ENCODE data around the gene FKBP15. TPM values are rescaled to one million over a fixed set of nuclear protein-coding genes. Genes with fewer than 3 reads are reported as not detected.

FKBP15 gene
- total and polyA plus RNA-seq, 2 donors (not counting 3 experiments of a cell fraction or from before 2014, with no cell fraction given): 16.8 to 26.8 TPM

DNA sequence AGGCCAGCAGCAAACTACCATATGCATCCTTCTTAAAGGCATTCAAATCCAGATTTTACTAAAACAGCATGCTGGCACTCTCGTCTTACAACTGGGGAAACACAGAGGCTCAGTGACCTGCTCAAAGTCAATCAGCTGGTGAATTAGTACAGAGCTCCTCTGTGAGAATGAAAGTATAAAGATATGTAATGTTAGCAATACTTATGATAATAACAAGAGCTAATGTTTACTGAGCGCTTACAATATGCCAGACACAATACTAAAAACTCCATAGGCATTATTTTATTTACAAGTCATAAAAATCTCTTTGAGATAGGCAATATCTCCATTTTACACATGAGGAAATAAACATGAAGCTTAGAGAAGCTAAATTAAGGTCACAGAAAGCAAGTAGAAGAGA is 28.6 kb downstream of the FKBP15 start:
- Histone ChIP-seq H4K20me1 (replicated peaks; ENCODE audit: control insufficient read depth, extremely low read depth, insufficient read depth, low read length) (no peaks in the 10 kb centered on the region), H3K4me1 (ENCODE audit: control insufficient read depth, extremely low read depth, insufficient read depth, low read length) (peaks cover 17% of the 10 kb centered on the region), H3K4me2 (ENCODE audit: insufficient read depth, low read length) (no peak overlapping the region), H3K4me3 (replicated peaks in 1 of 3; ENCODE audit: insufficient read depth in 1 of 3, low read depth in 1 of 3, low read length in 3 of 3) (no peak overlapping the region), H2AFZ (ENCODE audit: low read depth, low read length) (no peak overlapping the region), H3K27me3 (ENCODE audit: control insufficient read depth in 2 of 2, insufficient read depth in 2 of 2, low read length in 2 of 2) (no peaks in the 10 kb centered on the region), H3K9me3 (replicated peaks; ENCODE audit: control insufficient read depth, insufficient read depth, low read length) (no peaks in the 10 kb centered on the region), H3K9me1 (replicated peaks; ENCODE audit: control insufficient read depth, extremely low read depth, insufficient read depth, low read length) (no peaks in the 10 kb centered on the region), H3K9ac (replicated peaks; ENCODE audit: extremely low read depth, insufficient read depth, low read length) (no peak overlapping the region), H3K36me3 (ENCODE audit: control insufficient read depth in 2 of 2, extremely low read depth in 1 of 2, insufficient read depth in 2 of 2, low read length in 2 of 2) (peaks cover 5 to 9% of the 10 kb centered on the region in 2 experiments), H3K79me2 (ENCODE audit: control insufficient read depth, insufficient read depth, low read length) (no peaks in the 10 kb centered on the region), H3K27ac (ENCODE audit: insufficient read depth, low read depth, low read length) (no peak overlapping the region)
- ChIA-PET CTCF (no interaction called here), POLR2A (no interaction called here)
- DNase-seq (ENCODE audit: low read depth, low spot score): no peak
- FAIRE-seq: no peak
- BruUV-seq (replicated peaks): no TSS peak
- dilution Hi-C loops (cut with MboI; ENCODE audit: extremely low pct_ligation_motif_present, low sequenced_read_pairs): no loop called here
- intact Hi-C loops (cut with micrococcal nuclease): no loop called here
- TF ChIP-seq POLR2A (IDR thresholded peaks at IDR 0.05; ENCODE audit: low read depth, low read length) (no peak), MAX (IDR thresholded peaks at IDR 0.05; ENCODE audit: insufficient read depth, insufficient read length) (no peak), EZH2 (IDR thresholded peaks at IDR 0.05; ENCODE audit: borderline replicate concordance, low read depth, low read length, severe bottlenecking) (no peak), GATA2 (IDR thresholded peaks at IDR 0.05; ENCODE audit: insufficient read depth, insufficient read length, low read depth, low read length) (no peak), FOS (IDR thresholded peaks at IDR 0.05; ENCODE audit: borderline replicate concordance, insufficient read depth, low read length) (no peak), JUN (IDR thresholded peaks at IDR 0.05; ENCODE audit: borderline replicate concordance, insufficient read depth, insufficient read length, low read depth) (no peak), MYC (IDR thresholded peaks at IDR 0.05; ENCODE audit: low read depth, low read length) (no peak), POLR2AphosphoS5 (IDR thresholded peaks at IDR 0.05; ENCODE audit: insufficient read depth, low read depth, low read length) (no peak)
- TF ChIP-seq, protein P1, sequence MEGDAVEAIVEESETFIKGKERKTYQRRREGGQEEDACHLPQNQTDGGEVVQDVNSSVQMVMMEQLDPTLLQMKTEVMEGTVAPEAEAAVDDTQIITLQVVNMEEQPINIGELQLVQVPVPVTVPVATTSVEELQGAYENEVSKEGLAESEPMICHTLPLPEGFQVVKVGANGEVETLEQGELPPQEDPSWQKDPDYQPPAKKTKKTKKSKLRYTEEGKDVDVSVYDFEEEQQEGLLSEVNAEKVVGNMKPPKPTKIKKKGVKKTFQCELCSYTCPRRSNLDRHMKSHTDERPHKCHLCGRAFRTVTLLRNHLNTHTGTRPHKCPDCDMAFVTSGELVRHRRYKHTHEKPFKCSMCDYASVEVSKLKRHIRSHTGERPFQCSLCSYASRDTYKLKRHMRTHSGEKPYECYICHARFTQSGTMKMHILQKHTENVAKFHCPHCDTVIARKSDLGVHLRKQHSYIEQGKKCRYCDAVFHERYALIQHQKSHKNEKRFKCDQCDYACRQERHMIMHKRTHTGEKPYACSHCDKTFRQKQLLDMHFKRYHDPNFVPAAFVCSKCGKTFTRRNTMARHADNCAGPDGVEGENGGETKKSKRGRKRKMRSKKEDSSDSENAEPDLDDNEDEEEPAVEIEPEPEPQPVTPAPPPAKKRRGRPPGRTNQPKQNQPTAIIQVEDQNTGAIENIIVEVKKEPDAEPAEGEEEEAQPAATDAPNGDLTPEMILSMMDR (IDR thresholded peaks at IDR 0.05; ENCODE audit: extremely low read depth in 1 of 2, insufficient read depth in 1 of 2, low read depth in 1 of 2, low read length in 2 of 2): no peak

Data from endothelial cell of umbilical vein (primary cell).